AG09319 (cell line): ENCODE measurements around the gene ETHE1.

Experiments used
- DNase-seq: peaks from one replicate; pipeline ENCODE4 v3.0.0-alpha.2; 2010; ENCODE audit warnings: low read depth; ENCODE audit errors: extremely low read depth
- CTCF ChIP-seq: IDR thresholded peaks from 2 replicates; pipeline ENCODE4 v1.5.1; 2011; ENCODE audit warnings: low read depth, mild to moderate bottlenecking, inconsistent platforms, low read length, moderate library complexity

The ETHE1 gene

GRCh38 chr19:43463381-43464133 lies 63.4 kb downstream of the ETHE1 start:
- no peak for TF ChIP-seq CTCF
- peak; percentile 84 for DNase-seq

DNA sequence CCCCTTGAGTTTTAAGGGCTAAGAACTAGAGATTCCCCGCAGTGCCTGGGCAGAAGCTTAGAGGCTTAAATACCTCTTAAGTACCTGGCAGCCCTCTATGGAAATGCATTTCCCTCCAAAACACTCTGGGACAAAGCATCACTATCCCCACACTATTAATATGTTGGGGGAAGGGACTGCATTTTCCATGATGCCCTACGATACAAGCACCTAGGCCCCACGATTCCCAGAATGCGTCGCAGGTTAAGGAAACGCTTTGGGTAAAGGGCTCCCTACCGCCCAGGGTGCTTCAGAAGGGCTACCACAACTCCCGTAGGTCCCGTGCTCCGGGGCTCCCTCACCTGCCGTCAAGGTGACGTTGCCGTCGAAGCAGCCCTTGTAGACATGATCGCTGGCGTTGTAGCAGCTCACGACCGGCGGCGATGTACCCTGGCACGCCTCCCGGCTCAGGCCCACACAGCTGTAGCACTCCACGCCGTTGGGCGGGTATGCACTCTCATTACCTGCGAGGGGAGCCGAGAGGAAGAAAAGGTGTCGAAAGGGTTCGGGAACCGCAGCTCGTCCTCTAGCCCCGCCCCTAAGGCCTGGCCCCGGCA lies 64.1 kb downstream of the ETHE1 start:
- TF ChIP-seq CTCF: no peak
- no peak for DNase-seq

GRCh38 chr19:43462383-43462782 lies 64.6 kb downstream of the ETHE1 start:
- TF ChIP-seq CTCF: no peak
- DNase-seq: no peak

DNA sequence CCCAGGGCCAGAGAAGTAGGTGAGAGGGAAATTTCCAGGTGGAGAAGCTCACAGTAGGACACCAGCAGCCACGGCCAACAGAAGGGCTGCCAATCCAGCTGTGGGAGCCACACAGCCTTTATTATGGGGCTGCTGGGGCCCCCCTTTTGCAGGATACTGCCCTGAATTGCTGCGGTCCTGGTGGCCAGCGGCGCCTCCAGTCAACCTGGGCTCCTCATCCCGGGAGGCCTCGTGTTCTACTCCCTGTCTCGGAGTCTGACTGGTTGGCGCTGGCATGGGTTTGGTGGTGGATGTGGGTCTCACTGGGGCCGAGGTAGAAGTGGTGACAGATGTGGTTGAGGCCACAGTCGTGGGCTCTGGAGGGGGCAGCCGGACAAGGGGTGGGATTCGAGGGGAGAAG lies 65.7 kb downstream of the ETHE1 start:
- TF ChIP-seq CTCF: no peak
- no peak for DNase-seq

DNA sequence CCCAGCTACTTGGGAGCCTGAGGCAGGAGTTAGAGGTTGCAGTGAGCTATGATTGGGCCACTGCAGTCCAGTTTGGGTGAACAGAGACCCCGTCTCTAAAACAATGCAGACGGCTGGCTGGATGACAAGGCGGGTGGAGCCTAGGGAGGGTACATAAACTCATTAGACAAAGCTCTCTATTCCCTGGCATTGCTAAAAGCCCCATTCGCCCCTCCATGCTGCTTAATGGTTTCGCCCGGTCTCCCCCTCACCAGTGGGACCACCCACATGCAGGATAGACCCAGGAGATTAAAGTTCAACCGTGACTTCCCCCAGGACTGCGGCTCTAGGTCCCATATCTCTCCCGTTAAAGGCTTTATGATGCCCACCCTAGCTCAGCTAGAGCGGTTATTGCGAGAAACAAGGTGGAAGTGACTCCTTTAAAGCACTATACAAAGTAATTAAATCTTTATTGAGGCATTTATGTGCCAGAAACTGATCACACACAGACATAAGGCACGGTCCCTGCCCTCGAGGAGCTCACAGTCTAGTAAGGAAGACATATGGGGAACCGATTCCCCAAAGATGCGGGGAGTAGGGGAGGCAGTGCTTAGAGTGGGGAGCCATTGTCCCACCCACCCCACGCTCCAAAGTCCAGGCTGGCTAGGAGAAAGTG lies 66.5 kb downstream of the ETHE1 start:
- TF ChIP-seq CTCF: no peak

GRCh38 chr19:43457809-43458208 lies 69.2 kb downstream of the ETHE1 start:
- DNase-seq: no peak
- no peak for TF ChIP-seq CTCF

More for the DNA sequence above, 66.5 kb downstream of the ETHE1 start:
- no peak for DNase-seq
